ENCODE data around the gene KDM5B.

DNA sequence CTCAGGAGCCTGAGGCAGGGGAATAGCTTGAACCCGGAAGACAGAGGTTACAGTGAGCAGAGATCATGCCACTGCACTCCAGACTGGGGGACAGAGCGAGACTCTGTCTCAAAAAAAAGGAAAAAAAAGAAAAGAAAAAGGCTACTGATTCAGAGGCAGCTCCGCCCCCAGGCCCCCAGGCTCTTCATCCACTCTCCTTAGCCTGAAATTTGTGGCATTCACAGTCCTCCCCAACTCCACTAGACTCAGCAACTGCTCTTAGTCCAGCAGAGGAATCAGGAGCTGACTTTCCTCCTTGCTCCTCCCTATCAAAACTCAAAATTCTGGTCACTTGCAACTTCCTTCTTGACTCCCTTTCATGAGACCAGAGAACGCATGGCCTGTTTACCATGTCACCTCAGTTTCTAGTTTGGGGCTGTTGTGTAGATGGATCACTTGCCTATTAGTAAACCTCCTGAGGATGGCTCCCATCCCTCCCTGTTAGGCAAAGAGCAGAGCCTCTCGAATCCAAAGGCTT lies 29.6 kb upstream of the KDM5B start:
- TF ChIP-seq CTCF (IDR thresholded peaks at IDR 0.05) (no peak), POLR2A (IDR thresholded peaks at IDR 0.05) (no peak)

All from body of pancreas (tissue), 4 donors.